ENCODE results near the gene TCP11L1. TPM values are rescaled to one million over a fixed set of nuclear protein-coding genes. Genes with fewer than 3 reads are reported as not detected.
"Not testable (repeated sequence)": the region's sequence is repeated elsewhere in the genome, so short reads cannot be mapped to it uniquely, and the experiment has no call there.

The TCP11L1 gene
- total RNA-seq, 1 donor from 2014 or later: 4.2 TPM

- ATAC-seq (no peak), DNase-seq (ENCODE audit: low spot score) (no peak)
Measured at GRCh38 chr11:33028537-33028914, 10.8 kb upstream of the TCP11L1 start.

GRCh38 chr11:33029218-33029617 is 10.2 kb upstream of the TCP11L1 start:
- ATAC-seq; DNase-seq (ENCODE audit: low spot score): not testable (repeated sequence)

GRCh38 chr11:33033493-33033892 is 5.9 kb upstream of the TCP11L1 start:
- DNase-seq (ENCODE audit: low spot score) (no peak), ATAC-seq (no peak)

- DNase-seq (ENCODE audit: low spot score) (no peak), ATAC-seq (peak; percentile 38)
Measured at GRCh38 chr11:33035011-33035410, 4.4 kb upstream of the TCP11L1 start.

- DNase-seq (ENCODE audit: low spot score): no peak
- peak; percentile 23 for ATAC-seq
Measured at GRCh38 chr11:33040033-33040861, 875 bp downstream of the TCP11L1 start.

GRCh38 chr11:33040862-33041453 is 1.6 kb downstream of the TCP11L1 start:
- DNase-seq (ENCODE audit: low spot score) (no peak), ATAC-seq (no peak)

- no peak for ATAC-seq
- no peak for DNase-seq (ENCODE audit: low spot score)
Measured at GRCh38 chr11:33043221-33043830, 4.0 kb downstream of the TCP11L1 start.

- no peak for ATAC-seq
- no peak for DNase-seq (ENCODE audit: low spot score)
Measured at GRCh38 chr11:33044285-33044756, 4.9 kb downstream of the TCP11L1 start.

GRCh38 chr11:33045551-33046255 is 6.3 kb downstream of the TCP11L1 start:
- DNase-seq (ENCODE audit: low spot score) (no peak), ATAC-seq (no peak)

GRCh38 chr11:33048701-33049100 is 9.3 kb downstream of the TCP11L1 start:
- DNase-seq (ENCODE audit: low spot score): not testable (repeated sequence)
- ATAC-seq: peak; percentile 38

GRCh38 chr11:33049565-33050408 is 10.4 kb downstream of the TCP11L1 start:
- not testable (repeated sequence) for ATAC-seq; DNase-seq (ENCODE audit: low spot score)

- no peak for ATAC-seq
- DNase-seq (ENCODE audit: low spot score): no peak
Measured at GRCh38 chr11:33052231-33052630, 12.9 kb downstream of the TCP11L1 start.

GRCh38 chr11:33055375-33055774 is 16.0 kb downstream of the TCP11L1 start:
- DNase-seq (ENCODE audit: low spot score): no peak
- ATAC-seq: no peak

- DNase-seq (ENCODE audit: low spot score): no peak
- no peak for ATAC-seq
Measured at GRCh38 chr11:33057284-33057683, 17.9 kb downstream of the TCP11L1 start.

- no peak for ATAC-seq
Measured at GRCh38 chr11:33059331-33060007, 20.1 kb downstream of the TCP11L1 start.

GRCh38 chr11:33060271-33060670 is 20.9 kb downstream of the TCP11L1 start:
- DNase-seq (ENCODE audit: low spot score) (no peak), ATAC-seq (no peak)

More at GRCh38 chr11:33059331-33060007, 20.1 kb downstream of the TCP11L1 start:
- DNase-seq (ENCODE audit: low spot score): no peak

- DNase-seq (ENCODE audit: low spot score) (no peak), ATAC-seq (no peak)
Measured at GRCh38 chr11:33062137-33062536, 22.8 kb downstream of the TCP11L1 start.

- ATAC-seq (no peak), DNase-seq (ENCODE audit: low spot score) (no peak)
Measured at GRCh38 chr11:33063326-33063881, 24.0 kb downstream of the TCP11L1 start.

All from left lobe of liver (tissue), 2 donors.